Measurements from ENCODE around the gene AP2A1. TPM values are rescaled to one million over a fixed set of nuclear protein-coding genes. Genes with fewer than 3 reads are reported as not detected.

The AP2A1 gene
- total and polyA plus RNA-seq, 2 of the 13 experiments (the other 11 are each of a cell fraction or from before 2014, with no cell fraction given), result 22.7 to 39.7 TPM

GRCh38 chr19:49809160-49809940 lies 42.5 kb downstream of the AP2A1 start (continued):
- TF ChIP-seq, protein P1, sequence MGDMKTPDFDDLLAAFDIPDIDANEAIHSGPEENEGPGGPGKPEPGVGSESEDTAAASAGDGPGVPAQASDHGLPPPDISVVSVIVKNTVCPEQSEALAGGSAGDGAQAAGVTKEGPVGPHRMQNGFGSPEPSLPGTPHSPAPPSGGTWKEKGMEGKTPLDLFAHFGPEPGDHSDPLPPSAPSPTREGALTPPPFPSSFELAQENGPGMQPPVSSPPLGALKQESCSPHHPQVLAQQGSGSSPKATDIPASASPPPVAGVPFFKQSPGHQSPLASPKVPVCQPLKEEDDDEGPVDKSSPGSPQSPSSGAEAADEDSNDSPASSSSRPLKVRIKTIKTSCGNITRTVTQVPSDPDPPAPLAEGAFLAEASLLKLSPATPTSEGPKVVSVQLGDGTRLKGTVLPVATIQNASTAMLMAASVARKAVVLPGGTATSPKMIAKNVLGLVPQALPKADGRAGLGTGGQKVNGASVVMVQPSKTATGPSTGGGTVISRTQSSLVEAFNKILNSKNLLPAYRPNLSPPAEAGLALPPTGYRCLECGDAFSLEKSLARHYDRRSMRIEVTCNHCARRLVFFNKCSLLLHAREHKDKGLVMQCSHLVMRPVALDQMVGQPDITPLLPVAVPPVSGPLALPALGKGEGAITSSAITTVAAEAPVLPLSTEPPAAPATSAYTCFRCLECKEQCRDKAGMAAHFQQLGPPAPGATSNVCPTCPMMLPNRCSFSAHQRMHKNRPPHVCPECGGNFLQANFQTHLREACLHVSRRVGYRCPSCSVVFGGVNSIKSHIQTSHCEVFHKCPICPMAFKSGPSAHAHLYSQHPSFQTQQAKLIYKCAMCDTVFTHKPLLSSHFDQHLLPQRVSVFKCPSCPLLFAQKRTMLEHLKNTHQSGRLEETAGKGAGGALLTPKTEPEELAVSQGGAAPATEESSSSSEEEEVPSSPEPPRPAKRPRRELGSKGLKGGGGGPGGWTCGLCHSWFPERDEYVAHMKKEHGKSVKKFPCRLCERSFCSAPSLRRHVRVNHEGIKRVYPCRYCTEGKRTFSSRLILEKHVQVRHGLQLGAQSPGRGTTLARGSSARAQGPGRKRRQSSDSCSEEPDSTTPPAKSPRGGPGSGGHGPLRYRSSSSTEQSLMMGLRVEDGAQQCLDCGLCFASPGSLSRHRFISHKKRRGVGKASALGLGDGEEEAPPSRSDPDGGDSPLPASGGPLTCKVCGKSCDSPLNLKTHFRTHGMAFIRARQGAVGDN (CRISPR knock-in tag; IDR thresholded peaks at IDR 0.05), result peak; percentile 96
- peak in 1 of 2 experiments; percentile 35; a peak in 1 of 4 replicates for TF ChIP-seq KLF16 (CRISPR knock-in tag; IDR thresholded peaks at IDR 0.05)
- TF ChIP-seq ZNF816 (CRISPR knock-in tag; IDR thresholded peaks at IDR 0.05; ENCODE audit: borderline replicate concordance), result no peak
- no peak for TF ChIP-seq ZKSCAN1 (IDR thresholded peaks at IDR 0.05; ENCODE audit: low read length)
- no peak for TF ChIP-seq ZNF660 (CRISPR knock-in tag; IDR thresholded peaks at IDR 0.05; ENCODE audit: borderline replicate concordance, low read depth)
- peak; percentile 87 for TF ChIP-seq ZNF225 (CRISPR knock-in tag; IDR thresholded peaks at IDR 0.05)
- TF ChIP-seq ZFP91 (CRISPR knock-in tag; IDR thresholded peaks at IDR 0.05; ENCODE audit: borderline replicate concordance), result peak; percentile 69; the same call in 1 of the 2 replicates
- no peak for TF ChIP-seq ARNT2 (CRISPR knock-in tag; IDR thresholded peaks at IDR 0.05; ENCODE audit: low read depth)
- TF ChIP-seq SNRNP70 (IDR thresholded peaks at IDR 0.05; ENCODE audit: low read depth, low read length), result no peak
- TF ChIP-seq PAWR (CRISPR knock-in tag; IDR thresholded peaks at IDR 0.05; ENCODE audit: borderline replicate concordance), result no peak
- TF ChIP-seq SPEN (CRISPR knock-in tag; IDR thresholded peaks at IDR 0.05; ENCODE audit: low read depth), result peak; percentile 58; the same call in 1 of the 2 replicates
- no peak for TF ChIP-seq NR2C2 (CRISPR knock-in tag; IDR thresholded peaks at IDR 0.05; ENCODE audit: borderline replicate concordance)
- peak; percentile 77 for TF ChIP-seq ARID4A (CRISPR knock-in tag; IDR thresholded peaks at IDR 0.05; ENCODE audit: borderline replicate concordance)
- TF ChIP-seq, protein P2, sequence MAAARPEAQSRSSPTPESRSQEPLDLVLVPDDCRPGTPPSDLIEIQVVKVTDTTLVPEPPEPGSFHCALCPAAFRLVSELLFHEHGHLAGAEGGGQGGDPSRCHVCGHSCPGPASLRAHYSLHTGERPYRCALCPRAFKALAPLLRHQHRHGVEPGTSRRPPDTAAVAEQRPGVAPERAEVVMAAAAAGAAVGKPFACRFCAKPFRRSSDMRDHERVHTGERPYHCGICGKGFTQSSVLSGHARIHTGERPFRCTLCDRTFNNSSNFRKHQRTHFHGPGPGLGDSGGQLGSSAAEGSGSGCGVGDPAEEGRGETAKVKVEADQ (CRISPR knock-in tag; IDR thresholded peaks at IDR 0.05; ENCODE audit: borderline replicate concordance), result no peak
- peak; percentile 72 for TF ChIP-seq ZNF772 (CRISPR knock-in tag; IDR thresholded peaks at IDR 0.05)
